H1 (cell line): Measurements from ENCODE around the gene PLEKHM3. TPM values are rescaled to one million over a fixed set of nuclear protein-coding genes. Genes with fewer than 3 reads are reported as not detected.

Experiments
- CTCF ChIA-PET: fragments of 300-600 bp; sonication (Branson Sonifier 250); formaldehyde crosslinking; loops from one replicate; lab custom pipeline; 2021; ENCODE audit not compliant: partially characterized antibody; lab: Charles Lee
- POLR2A ChIA-PET: fragments of 300-600 bp; sonication (Branson Sonifier 250); formaldehyde crosslinking; loops from one replicate; lab custom pipeline; 2021; ENCODE audit warnings: inconsistent platforms; ENCODE audit not compliant: partially characterized antibody; lab: Charles Lee
- DNase-seq, 2 experiments: peaks; one replicate each; pipeline versions ENCODE4 v3.0.0 to v3.0.0-alpha.2; 2010 to 2022; ENCODE audit warnings: low spot score in 2 of 2, low read depth in 1 of 2, mixed read lengths in 1 of 2
- FAIRE-seq: peaks from 2 replicates; lab custom pipeline; 2011; peaks lifted over from hg19 to GRCh38; lab: Jason Lieb, UNC
- H2AFZ ChIP-seq: 2 replicates; pipeline ENCODE4 v1.8.1; 2012; ENCODE audit warnings: low read length, inconsistent platforms
- H2AK5ac ChIP-seq: 2 replicates; pipeline ENCODE4 v1.6.1; 2013; ENCODE audit warnings: low read depth, low read length
- H2BK120ac ChIP-seq: replicated peaks from 2 replicates; pipeline ENCODE3; 2013; ENCODE audit warnings: low read depth, low read length, inconsistent platforms
- H2BK12ac ChIP-seq: 2 replicates; pipeline ENCODE4 v1.6.1; 2013; ENCODE audit warnings: low read depth, low read length
- H2BK15ac ChIP-seq: 2 replicates; pipeline ENCODE4 v1.6.1; 2013; ENCODE audit warnings: low read length
- H2BK20ac ChIP-seq: 2 replicates; pipeline ENCODE4 v1.6.1; 2013; ENCODE audit warnings: low read length
- H2BK5ac ChIP-seq: 2 replicates; pipeline ENCODE4 v1.6.1; 2013; ENCODE audit warnings: low read depth, low read length
- H3K14ac ChIP-seq: 2 replicates; pipeline ENCODE4 v1.6.1; 2013; ENCODE audit warnings: inconsistent platforms; ENCODE audit not compliant: insufficient read length
- H3K18ac ChIP-seq: 2 replicates; pipeline ENCODE4 v1.6.1; 2013; ENCODE audit warnings: low read length; ENCODE audit errors: extremely low read depth
- H3K23ac ChIP-seq: 2 replicates; pipeline ENCODE4 v1.6.1; 2013; ENCODE audit warnings: inconsistent platforms; ENCODE audit not compliant: insufficient read length
- H3K23me2 ChIP-seq: 2 replicates; pipeline ENCODE4 v1.6.1; 2013; ENCODE audit warnings: low read depth, low read length
- H3K27ac ChIP-seq: 2 replicates; pipeline ENCODE4 v1.6.1; 2011; ENCODE audit warnings: low read depth, low read length, inconsistent platforms
- H3K27me3 ChIP-seq, 4 experiments: replicated peaks in 1 of 4; 1 replicate in 1 of 4; 2 replicates in 3 of 4; pipeline versions ENCODE4 v1.6.1 to v1.8.1; 2011 to 2013; ENCODE audit warnings: low read length in 3 of 4, mild to moderate bottlenecking in 3 of 4, inconsistent platforms in 2 of 4, mixed read lengths in 2 of 4, moderate library complexity in 1 of 4; ENCODE audit not compliant: control insufficient read depth in 3 of 4, insufficient read depth in 3 of 4; ENCODE audit errors: extremely low read depth in 1 of 4
- H3K36me3 ChIP-seq, 4 experiments: 2 replicates each; pipeline versions ENCODE4 v1.6.1 to v1.8.1; 2011 to 2013; ENCODE audit warnings: mild to moderate bottlenecking in 4 of 4, low read length in 3 of 4, moderate library complexity in 2 of 4, control low read depth in 1 of 4, inconsistent platforms in 1 of 4; ENCODE audit not compliant: insufficient read depth in 4 of 4, control insufficient read depth in 2 of 4
- H3K4ac ChIP-seq: replicated peaks from 2 replicates; pipeline ENCODE3; 2013; ENCODE audit warnings: low read length, low read depth, mixed read lengths, inconsistent platforms; ENCODE audit not compliant: insufficient read length
- H3K4me1 ChIP-seq, 4 experiments: replicated peaks in 1 of 4; 1 replicate in 1 of 4; 2 replicates in 3 of 4; pipeline versions ENCODE4 v1.6.1 to v1.8.1; 2011 to 2013; ENCODE audit warnings: low read length in 3 of 4, inconsistent platforms in 2 of 4, mixed read lengths in 1 of 4; ENCODE audit not compliant: insufficient read depth in 4 of 4, control insufficient read depth in 3 of 4
- H3K4me2 ChIP-seq, 2 experiments: 2 replicates each; pipeline versions ENCODE4 v1.6.1 to v1.8.1; 2011 to 2013; ENCODE audit warnings: low read depth in 2 of 2, low read length in 2 of 2, control low read depth in 1 of 2, inconsistent platforms in 1 of 2, mild to moderate bottlenecking in 1 of 2; ENCODE audit not compliant: insufficient read depth in 1 of 2
- H3K4me3 ChIP-seq, 4 experiments: fragments of 200-600, 300-600 bp in 1 of 4; sonication (generic), shearing (Covaris generic), sonication (Bioruptor Twin) in 1 of 4; 2 replicates each; pipeline versions ENCODE4 v1.5.1 to v1.8.1; 2011 to 2016; ENCODE audit warnings: low read length in 4 of 4, low read depth in 3 of 4, control low read depth in 2 of 4, inconsistent platforms in 2 of 4, mild to moderate bottlenecking in 2 of 4, mixed read lengths in 1 of 4, moderate library complexity in 1 of 4; ENCODE audit not compliant: insufficient read depth in 2 of 4; ENCODE audit errors: extremely low read depth in 1 of 4
- H3K56ac ChIP-seq: replicated peaks from 2 replicates; pipeline ENCODE3; 2013; ENCODE audit warnings: low read depth, mild to moderate bottlenecking, mixed read lengths, low read length, inconsistent platforms; ENCODE audit not compliant: insufficient read length
- H3K79me1 ChIP-seq: 2 replicates; pipeline ENCODE4 v1.6.1; 2013; ENCODE audit warnings: low read depth, low read length, control low read depth
- H3K79me2 ChIP-seq, 2 experiments: 2 replicates each; pipeline versions ENCODE4 v1.6.1 to v1.8.1; 2012 to 2013; ENCODE audit warnings: low read length in 2 of 2, mild to moderate bottlenecking in 2 of 2, inconsistent platforms in 1 of 2; ENCODE audit not compliant: insufficient read depth in 2 of 2, control insufficient read depth in 1 of 2
- H3K9ac ChIP-seq, 4 experiments: replicated peaks in 1 of 4; 1 replicate in 1 of 4; 2 replicates in 3 of 4; pipeline versions ENCODE4 v1.6.1 to v1.8.1; 2011 to 2013; ENCODE audit warnings: low read depth in 3 of 4, low read length in 3 of 4, control low read depth in 2 of 4, mild to moderate bottlenecking in 2 of 4, moderate library complexity in 2 of 4, inconsistent platforms in 1 of 4; ENCODE audit errors: extremely low read depth in 1 of 4
- H3K9me3 ChIP-seq, 2 experiments: 2 replicates each; pipeline versions ENCODE4 v1.6.1 to v1.8.1; 2012 to 2013; ENCODE audit warnings: mild to moderate bottlenecking in 2 of 2, moderate library complexity in 2 of 2, control low read depth in 1 of 2, inconsistent platforms in 1 of 2, low read depth in 1 of 2, low read length in 1 of 2, mixed read lengths in 1 of 2; ENCODE audit not compliant: insufficient read depth in 2 of 2
- H4K20me1 ChIP-seq, 2 experiments: replicated peaks in 1 of 2; 2 replicates each; pipeline versions ENCODE3 to v1.8.1; 2011 to 2013; ENCODE audit warnings: inconsistent platforms in 2 of 2, low read length in 2 of 2, mild to moderate bottlenecking in 1 of 2; ENCODE audit not compliant: insufficient read depth in 2 of 2, control insufficient read depth in 1 of 2
- H4K5ac ChIP-seq: 2 replicates; pipeline ENCODE4 v1.6.1; 2013; ENCODE audit warnings: low read length, low read depth, mixed read lengths, inconsistent platforms; ENCODE audit not compliant: insufficient read length
- H4K8ac ChIP-seq: 2 replicates; pipeline ENCODE4 v1.8.0; 2013; ENCODE audit warnings: mild to moderate bottlenecking, moderate library complexity, low read length, inconsistent platforms; ENCODE audit not compliant: insufficient read depth; ENCODE audit errors: extremely low read depth
- H4K91ac ChIP-seq: replicated peaks from 2 replicates; pipeline ENCODE3; 2013; ENCODE audit warnings: low read length, mixed read lengths, inconsistent platforms; ENCODE audit not compliant: insufficient read length
- CTCF ChIP-seq, 3 experiments: IDR thresholded peaks; 1 replicate in 2 of 3; 2 replicates in 1 of 3; pipeline versions ENCODE4 v1.5.1 to v1.6.1; 2011; ENCODE audit warnings: low read length in 3 of 3, mild to moderate bottlenecking in 3 of 3, inconsistent platforms in 2 of 3, low read depth in 1 of 3, moderate library complexity in 1 of 3; ENCODE audit not compliant: insufficient read depth in 1 of 3; ENCODE audit errors: control extremely low read depth in 1 of 3
- FOSL1 ChIP-seq: IDR thresholded peaks from 2 replicates; pipeline ENCODE4 v1.6.1; 2011; ENCODE audit warnings: mild to moderate bottlenecking, low read depth, low read length, moderate library complexity; ENCODE audit not compliant: insufficient read depth
- KDM1A ChIP-seq: fragments of 200-600, 300-600 bp; sonication (generic); IDR thresholded peaks from 2 replicates; pipeline ENCODE4 v1.7.1; 2016; ENCODE audit warnings: mild to moderate bottlenecking, low read length, borderline replicate concordance
- POLR2A ChIP-seq, 2 experiments: IDR thresholded peaks; 1 replicate in 1 of 2; 2 replicates in 1 of 2; pipeline ENCODE4 v1.6.1; 2011; ENCODE audit warnings: low read depth in 2 of 2, low read length in 2 of 2, mild to moderate bottlenecking in 2 of 2; ENCODE audit errors: control extremely low read depth in 1 of 2
- POU5F1 ChIP-seq: IDR thresholded peaks from 2 replicates; pipeline ENCODE4 v1.6.1; 2011; ENCODE audit warnings: low read depth, mild to moderate bottlenecking, low read length, moderate library complexity
- SIN3A ChIP-seq, 2 experiments: IDR thresholded peaks in 1 of 2; conservative IDR thresholded peaks in 1 of 2; 2 replicates each; pipeline ENCODE4 v1.6.1; 2011 to 2012; ENCODE audit warnings: low read length in 2 of 2, improper control_type of control experiment in 1 of 2, low read depth in 1 of 2, mild to moderate bottlenecking in 1 of 2
- SP2 ChIP-seq: IDR thresholded peaks from 2 replicates; pipeline ENCODE4 v1.6.1; 2012; ENCODE audit warnings: mild to moderate bottlenecking, low read length, inconsistent platforms
- WGBS, 2 experiments: shearing (Covaris generic) in 1 of 2; methylation state at CpG; one replicate each; pipeline versions ENCODE4 v1.1.6 to v1.1.7; 2013 to 2015; ENCODE audit warnings: low lambda C conversion rate in 2 of 2, mixed read lengths in 2 of 2, inconsistent platforms in 1 of 2, low coverage in 1 of 2, missing lambda C conversion rate in 1 of 2; ENCODE audit not compliant: insufficient replicate concordance in 2 of 2, insufficient coverage in 1 of 2, insufficient read length in 1 of 2; ENCODE audit errors: extremely low coverage in 1 of 2, missing lambda C conversion rate in 1 of 2; 5-methylcytosine and 5-hydroxymethylcytosine counted together
- polyA plus RNA-seq, 7 experiments: library from polyadenylated mRNA; depleted of rRNA in 3 of 7; stranded (reverse) in 5 of 7; unstranded in 2 of 7; fragments of >200 nt in 5 of 7; fragments of 200-250 nt in 2 of 7; gene quantifications; 1 replicate in 5 of 7; 2 replicates in 1 of 7; 4 replicates in 1 of 7; pipeline versions ENCODE4 v1.2.1 to v1.2.3, GENCODE V29; 2011 to 2013; ENCODE audit warnings: missing spikeins in 2 of 7, mixed read lengths in 2 of 7
- total RNA-seq: library from RNA; stranded (reverse); fragmentation: NEBNext Ultra II Directional; extraction: Animal tissue kit (Norgen Biotek cat#: 25700); gene quantifications from 2 replicates; pipeline ENCODE4 v1.2.1, GENCODE V29; 2021

Gene PLEKHM3
- total and polyA plus RNA-seq, 2 of the 8 experiments (the other 6 are each of a cell fraction or from before 2014, with no cell fraction given), result 2.3 to 5.8 TPM

GRCh38 chr2:207831584-207832248 lies 193.6 kb downstream of the PLEKHM3 start:
- Histone ChIP-seq H3K9me3 (no peaks in the 10 kb centered on the region), H2AK5ac (no peak overlapping the region), H4K5ac (no peak overlapping the region), H4K8ac (no peak overlapping the region), H3K4me2 (no peak overlapping the region), H3K9ac (no peak overlapping the region), H2BK120ac (no peak overlapping the region), H3K14ac (no peak overlapping the region), H3K79me1 (no peaks in the 10 kb centered on the region), H2BK20ac (no peak overlapping the region), H4K91ac (no peak overlapping the region), H2BK5ac (no peak overlapping the region; the same call in 1 of the 2 replicates), H2AFZ (no peak overlapping the region), H3K18ac (no peak overlapping the region), H3K79me2 (no peaks in the 10 kb centered on the region), H4K20me1 (no peaks in the 10 kb centered on the region), H3K27me3 (no peaks in the 10 kb centered on the region), H2BK12ac (no peak overlapping the region), H3K23me2 (no peaks in the 10 kb centered on the region), H3K27ac (no peak overlapping the region), H3K36me3 (no peaks in the 10 kb centered on the region), H3K4me3 (no peak overlapping the region), H3K4ac (no peak overlapping the region), H2BK15ac (no peak overlapping the region), H3K56ac (no peak overlapping the region), H3K23ac (no peak overlapping the region), H3K4me1 (peaks cover 0 to 3% (median under 1%) of the 10 kb centered on the region in 4 experiments; a peak in 4 of 7 replicates)
- FAIRE-seq (no peak), DNase-seq (no peak)
- TF ChIP-seq POLR2A (IDR thresholded peaks at IDR 0.05; ENCODE audit: control extremely low read depth in 1 of 2, low read depth in 2 of 2, low read length in 2 of 2) (no peak), SIN3A (conservative IDR thresholded peaks at IDR 0.05 in 1 of 2, IDR thresholded peaks at IDR 0.05 in 1 of 2; ENCODE audit: low read depth in 1 of 2, low read length in 2 of 2) (no peak), SP2 (no peak), FOSL1 (no peak), KDM1A (no peak), CTCF (IDR thresholded peaks at IDR 0.05; ENCODE audit: control extremely low read depth in 1 of 3, insufficient read depth in 1 of 3, low read depth in 1 of 3, low read length in 3 of 3) (no peak), POU5F1 (no peak)
- ChIA-PET CTCF (interaction anchor here (0.7 to 2.2 kb wide), 3 partner anchors 10 to 209 kb away, joined by 3 to 6 read pairs (median 5); no protein-coding TSS in a partner anchor), POLR2A (no interaction called here)
- 95% methylated on average over 8 of the region's 8 CpGs; no CpG with 5 or more reads in 1 of the 2 experiments for WGBS, 2 experiments
